Measurements from ENCODE around the gene RSU1. TPM values are rescaled to one million over a fixed set of nuclear protein-coding genes. Genes with fewer than 3 reads are reported as not detected.

RSU1 gene
- total and polyA plus RNA-seq, 2 of the 13 experiments (the other 11 are each of a cell fraction or from before 2014, with no cell fraction given) = 32.3 to 35.1 TPM

- Histone ChIP-seq H3K4me1 (ENCODE audit: insufficient read depth, low read length) (no peaks in the 10 kb centered on the region), H3K27ac (ENCODE audit: extremely low read length, insufficient read depth, low read length) (no peak overlapping the region), H3K4me2 (ENCODE audit: low read depth, low read length) (no peak overlapping the region), H3K27me3 (ENCODE audit: control insufficient read depth in 1 of 2, insufficient read depth in 2 of 2, low read length in 2 of 2) (no peaks in the 10 kb centered on the region), H3K4me3 (replicated peaks in 1 of 3; ENCODE audit: insufficient read depth in 1 of 3, low read depth in 2 of 3, low read length in 3 of 3) (no peak overlapping the region), H2AFZ (ENCODE audit: low read length) (no peak overlapping the region), H3K36me3 (replicated peaks in 1 of 2; ENCODE audit: control insufficient read depth in 1 of 2, insufficient read depth in 2 of 2, low read length in 2 of 2) (no peaks in the 10 kb centered on the region), H3K9me3 (ENCODE audit: low read length) (no peaks in the 10 kb centered on the region), H4K20me1 (ENCODE audit: insufficient read depth, low read length) (no peaks in the 10 kb centered on the region), H3K79me2 (ENCODE audit: insufficient read depth, low read length) (no peaks in the 10 kb centered on the region), H3K9ac (ENCODE audit: insufficient read depth, low read depth, low read length) (no peak overlapping the region)
- CTCF ChIA-PET (ENCODE audit: low intra/inter-chr PET ratio, low total read pairs) = no interaction called here
- POLR2A ChIA-PET = no interaction called here
- no peak for ATAC-seq
- 93% methylated on average over 7 of the region's 7 CpGs for WGBS (ENCODE audit: low lambda C conversion rate)
- DNase-seq (ENCODE audit: low spot score) = no peak
- FAIRE-seq = no peak
- in situ Hi-C loops (cut with HindIII; ENCODE audit: extremely low pct_ligation_motif_present, low pct_unique_long_range_greater_than_20kb) (no loop called here), intact Hi-C loops (cut with micrococcal nuclease; ENCODE audit: unreplicated experiment) (no loop called here)
- no TSS peak for BruUV-seq (replicated peaks)
- TF ChIP-seq CREM (IDR thresholded peaks at IDR 0.05) (no peak), CREM (CRISPR knock-in tag; IDR thresholded peaks at IDR 0.05) (no peak), THRA (CRISPR knock-in tag; IDR thresholded peaks at IDR 0.05; ENCODE audit: borderline replicate concordance) (no peak), HCFC1 (IDR thresholded peaks at IDR 0.05; ENCODE audit: low read depth, low read length) (no peak), EEA1 (CRISPR knock-in tag; IDR thresholded peaks at IDR 0.05; ENCODE audit: borderline replicate concordance) (no peak), IRF9 (CRISPR knock-in tag; IDR thresholded peaks at IDR 0.05; ENCODE audit: borderline replicate concordance) (no peak), PAF1 (CRISPR knock-in tag; IDR thresholded peaks at IDR 0.05) (no peak), DR1 (CRISPR knock-in tag; IDR thresholded peaks at IDR 0.05) (no peak), ZNF740 (CRISPR knock-in tag; IDR thresholded peaks at IDR 0.05) (no peak)
Observed at GRCh38 chr10:16663444-16663843, 153.8 kb downstream of the RSU1 start.

Data from HepG2 (cell line).